Stimulated activated CD8-positive, alpha-beta memory T cell treated with anti-CD3 and anti-CD28 coated beads, Interleukin-2, amount 100 ng/mL, for 48 hours (primary cell): ENCODE measurements around the gene PYROXD2.

Source experiments
- DNase-seq, 2 donors: peaks; one replicate each; pipeline ENCODE4 v3.0.0-alpha.2; 2020; ENCODE audit warnings: low read depth in 2 of 2

The PYROXD2 gene

GRCh38 chr10:98414932-98415730, at the start of gene PYROXD2:
Gene PYROXD2, minus strand, starts transcription at chr10:98415182. Its CDS starts 47 bp downstream, at chr10:98415135.
- peak in 1 of 2 donors; percentile 14 for DNase-seq

GRCh38 chr10:98463976-98464754, 49.2 kb upstream of the PYROXD2 start:
- no peak for DNase-seq

- DNase-seq = no peak
Measured at GRCh38 chr10:98463016-98463415, 48.0 kb upstream of the PYROXD2 start.

- no peak for DNase-seq
Measured at GRCh38 chr10:98461500-98461842, 46.5 kb upstream of the PYROXD2 start.

- no peak for DNase-seq
Measured at GRCh38 chr10:98460837-98461499, 46.0 kb upstream of the PYROXD2 start.

- DNase-seq = no peak
Measured at GRCh38 chr10:98458809-98459784, 44.1 kb upstream of the PYROXD2 start.

- no peak for DNase-seq
Measured at GRCh38 chr10:98457721-98458120, 42.7 kb upstream of the PYROXD2 start.

- DNase-seq = no peak
Measured at GRCh38 chr10:98456686-98457482, 41.9 kb upstream of the PYROXD2 start.

GRCh38 chr10:98456043-98456570, 41.1 kb upstream of the PYROXD2 start:
- no peak for DNase-seq

- DNase-seq = no peak
Measured at GRCh38 chr10:98453729-98454128, 38.7 kb upstream of the PYROXD2 start.

- DNase-seq = no peak
Measured at GRCh38 chr10:98450618-98451017, 35.6 kb upstream of the PYROXD2 start.

- DNase-seq = no peak
Measured at GRCh38 chr10:98449287-98449686, 34.3 kb upstream of the PYROXD2 start.

- DNase-seq = peak; percentile 78 to 81
Measured at GRCh38 chr10:98446661-98447221, 31.8 kb upstream of the PYROXD2 start, which contains the start of gene HPS1. Gene HPS1, minus strand, starts transcription at chr10:98446935. Its CDS starts 3,695 bp downstream, at chr10:98443240.

- peak in 1 of 2 donors; percentile 30 for DNase-seq
Measured at GRCh38 chr10:98446151-98446660, 31.2 kb upstream of the PYROXD2 start.

GRCh38 chr10:98445200-98445812, 30.3 kb upstream of the PYROXD2 start:
- no peak for DNase-seq

- no peak for DNase-seq
Measured at GRCh38 chr10:98444314-98445006, 29.5 kb upstream of the PYROXD2 start.

- DNase-seq = no peak
Measured at GRCh38 chr10:98438715-98439114, 23.7 kb upstream of the PYROXD2 start.

- DNase-seq = no peak
Measured at GRCh38 chr10:98436704-98437103, 21.7 kb upstream of the PYROXD2 start.
